COLO668 (cell line): ENCODE measurements around the gene GABARAPL2.
A peak's percentile ranks its signal among the peaks of the same experiment; 100 is the strongest.

ENCODE experiments used
- DNase-seq: peaks from one replicate; lab custom pipeline; 2025; ENCODE audit not compliant: unreplicated experiment; lab: John Stamatoyannopoulos, UW

The GABARAPL2 gene

DNA sequence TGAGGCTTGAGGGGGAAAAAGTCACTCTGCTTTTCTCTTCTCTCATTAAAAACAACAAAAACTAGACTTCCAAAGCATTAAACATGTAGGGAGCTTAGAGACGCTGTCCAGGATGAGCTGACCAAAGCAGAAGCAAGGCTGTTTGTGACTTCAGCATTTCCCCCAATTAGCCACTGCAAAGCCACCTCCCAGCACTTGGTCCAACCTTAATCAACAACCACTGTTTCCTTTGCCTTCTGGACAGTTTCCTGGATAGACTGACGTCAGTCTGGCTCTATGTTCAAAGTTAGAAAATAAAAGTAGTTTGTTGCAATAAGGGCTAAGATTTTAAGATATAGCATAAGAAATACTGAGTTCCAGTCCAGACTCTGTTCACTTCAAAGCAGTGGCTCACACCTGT lies 13.2 kb upstream of the GABARAPL2 start:
- no peak for DNase-seq

DNA sequence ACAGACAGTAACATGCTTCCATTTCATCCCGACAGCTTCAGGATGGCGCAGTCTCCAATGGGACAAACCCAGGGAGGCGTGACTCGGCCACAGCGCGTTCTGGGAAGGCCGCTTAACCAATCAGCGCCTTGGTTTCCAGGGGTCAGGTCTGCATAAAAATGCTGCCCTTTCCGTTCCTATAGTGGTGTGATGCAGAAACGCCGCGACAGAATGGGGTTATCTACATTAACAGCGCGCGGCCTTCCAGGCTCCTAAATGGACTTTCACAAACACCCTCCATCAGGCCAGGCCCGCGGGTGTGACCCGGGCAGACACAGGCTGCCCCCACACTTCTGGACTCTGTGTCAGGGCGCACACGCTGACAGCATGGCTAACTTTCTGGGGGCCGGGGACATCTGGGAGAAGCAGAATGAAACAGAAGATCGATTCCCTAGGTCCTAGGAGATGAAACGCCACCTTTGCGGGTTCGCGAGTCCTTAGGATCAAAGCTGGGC lies 10.9 kb upstream of the GABARAPL2 start:
- peak; percentile 72 for DNase-seq

DNA sequence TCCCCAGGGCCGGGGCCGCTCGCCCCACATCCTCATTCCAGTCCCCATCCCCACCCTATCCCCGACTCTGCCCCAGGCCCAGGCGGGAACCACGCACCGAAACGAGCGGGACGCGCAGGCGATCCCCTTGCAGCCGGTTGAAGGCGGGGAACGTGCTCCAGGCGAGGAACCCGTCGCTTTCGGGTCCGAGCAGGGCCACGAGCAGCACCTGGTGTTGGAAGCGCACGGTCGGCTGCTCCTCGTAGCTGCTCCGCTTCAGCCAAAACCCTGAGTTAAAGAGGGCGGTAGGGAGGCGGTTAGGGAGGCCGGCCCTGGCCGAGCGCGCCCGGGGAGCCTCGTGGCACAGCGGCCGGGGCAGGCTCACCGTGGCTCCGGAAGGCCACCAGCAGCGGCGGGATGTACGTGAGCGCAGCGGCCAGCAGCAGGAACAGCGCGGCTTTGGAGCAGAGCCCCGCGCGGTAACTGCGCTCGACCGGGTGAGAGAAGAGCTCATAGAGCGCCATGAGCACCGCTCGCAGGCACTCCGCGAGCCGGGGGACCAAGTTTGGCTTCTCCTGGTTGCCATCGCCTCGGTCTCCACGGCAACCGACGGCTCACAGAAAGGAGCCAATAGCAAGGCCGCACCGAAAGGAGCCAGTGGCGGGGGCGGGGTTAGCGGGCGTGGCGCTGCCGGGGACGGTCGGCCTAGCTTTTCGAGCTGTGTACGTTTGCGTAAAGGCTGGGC lies 10.3 kb upstream of the GABARAPL2 start, which contains the start of gene TMEM231:
Gene TMEM231, minus strand, starts transcription at position 546 of the 724 bp plus-strand sequence. Its CDS starts 43 bp downstream, at position 503.
- DNase-seq: peak; percentile 96

DNA sequence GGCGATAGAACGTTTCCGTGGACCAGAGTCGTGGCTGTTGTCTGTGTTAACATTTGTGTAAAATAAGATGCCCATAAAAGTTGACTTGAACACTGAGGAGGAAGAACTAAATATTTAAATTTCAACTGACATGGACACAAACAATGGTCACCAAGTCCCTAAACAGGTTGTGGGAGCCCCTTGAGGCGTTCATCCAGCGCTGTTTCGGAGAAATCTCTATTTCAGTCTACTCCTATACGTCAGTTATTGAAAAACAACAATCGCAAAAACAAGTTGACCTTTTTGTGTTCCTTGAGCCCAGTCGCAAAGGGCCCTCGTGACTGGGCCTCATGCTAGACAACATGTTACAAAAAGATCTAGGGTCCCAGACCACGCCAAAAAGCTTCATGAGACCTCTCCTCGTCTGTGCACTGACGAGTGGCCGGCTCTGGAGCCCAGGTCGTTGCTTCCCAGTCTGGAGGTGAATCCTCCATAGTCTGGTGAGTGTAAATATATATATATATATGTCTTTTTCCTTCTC lies 9.7 kb upstream of the GABARAPL2 start:
- DNase-seq: no peak

DNA sequence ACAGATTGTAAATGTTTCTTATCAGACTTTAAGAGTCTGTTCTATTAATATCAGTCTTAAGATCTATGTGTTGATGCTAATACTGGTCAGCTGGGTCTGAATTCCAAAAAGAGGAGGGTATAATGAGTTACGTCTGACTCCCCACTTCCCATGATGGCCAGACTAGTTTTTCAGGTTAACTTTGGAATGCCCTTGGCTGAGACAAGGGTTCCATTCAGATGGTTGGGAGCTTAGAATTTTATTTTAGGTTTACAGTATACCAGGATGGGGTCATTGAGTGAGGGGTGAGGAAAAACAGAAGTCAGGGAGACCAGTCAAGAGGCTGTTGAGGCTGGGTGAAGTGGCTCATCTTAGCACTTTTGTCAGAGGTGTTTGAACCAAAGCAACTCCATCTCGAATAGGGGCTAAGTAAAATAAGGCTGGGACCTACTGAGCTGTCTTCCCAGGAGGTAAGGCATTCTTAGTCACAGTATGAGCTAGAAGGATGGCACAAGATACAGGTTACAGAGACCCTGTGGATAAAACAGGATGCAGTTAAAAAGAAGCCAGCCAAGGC lies 7.3 kb upstream of the GABARAPL2 start:
- no peak for DNase-seq

DNA sequence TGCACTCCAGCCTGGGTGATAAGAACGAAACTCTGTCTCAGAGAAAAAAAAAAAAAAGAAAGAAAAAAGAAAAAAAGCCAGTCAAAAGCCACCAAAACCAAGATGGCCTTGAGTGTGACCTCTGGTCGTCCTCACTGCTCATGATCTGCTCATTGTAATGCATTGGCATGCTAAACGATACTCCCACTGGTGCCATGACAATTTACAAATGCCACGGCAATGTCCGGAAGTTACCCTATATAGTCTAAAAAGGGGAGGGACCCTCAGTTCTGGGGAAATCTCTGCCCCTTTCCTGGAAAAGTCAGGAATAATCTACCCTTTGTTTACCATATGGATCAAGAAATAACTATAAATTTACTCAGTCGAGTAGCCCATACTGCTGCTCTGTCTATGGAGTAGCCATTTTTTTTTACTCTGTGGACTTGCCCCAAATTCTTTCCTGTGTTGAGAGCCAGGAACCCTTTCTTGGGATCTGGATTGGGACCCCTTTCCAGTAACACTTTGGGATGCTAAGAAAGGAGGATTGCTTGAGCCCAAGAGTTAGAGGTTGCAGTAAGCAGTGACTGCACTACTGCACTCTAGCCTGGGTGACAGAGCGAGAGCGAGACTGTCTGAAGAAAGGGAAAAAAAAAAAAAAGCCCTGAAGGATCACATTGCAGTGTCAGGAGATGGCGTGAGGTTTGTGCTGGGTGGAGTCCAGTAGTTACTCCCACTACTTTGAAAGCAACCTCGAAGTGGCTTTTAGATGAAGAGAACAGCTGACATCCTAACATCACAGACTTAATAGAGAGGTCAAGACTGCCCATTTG lies 6.4 kb upstream of the GABARAPL2 start:
- no peak for DNase-seq

DNA sequence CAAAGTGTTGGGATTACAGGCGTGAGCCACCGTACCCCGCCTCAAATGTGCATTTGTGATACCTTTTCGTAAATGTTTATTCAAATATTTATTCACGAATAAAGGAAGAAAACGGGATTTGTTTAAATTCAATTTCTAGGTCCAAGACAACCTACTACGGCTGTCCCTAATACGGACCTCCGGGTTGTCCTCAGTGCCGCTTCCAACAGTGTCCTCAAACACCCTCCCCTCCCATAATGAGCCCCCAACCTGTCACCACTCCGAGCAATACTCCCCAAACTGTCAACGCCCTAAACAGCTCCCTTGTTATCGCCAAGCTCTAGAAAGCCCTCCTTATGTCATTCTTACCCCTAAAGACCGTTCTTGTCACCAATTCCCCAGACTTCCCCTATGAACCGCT lies 539 bp upstream of the GABARAPL2 start:
- no peak for DNase-seq

DNA sequence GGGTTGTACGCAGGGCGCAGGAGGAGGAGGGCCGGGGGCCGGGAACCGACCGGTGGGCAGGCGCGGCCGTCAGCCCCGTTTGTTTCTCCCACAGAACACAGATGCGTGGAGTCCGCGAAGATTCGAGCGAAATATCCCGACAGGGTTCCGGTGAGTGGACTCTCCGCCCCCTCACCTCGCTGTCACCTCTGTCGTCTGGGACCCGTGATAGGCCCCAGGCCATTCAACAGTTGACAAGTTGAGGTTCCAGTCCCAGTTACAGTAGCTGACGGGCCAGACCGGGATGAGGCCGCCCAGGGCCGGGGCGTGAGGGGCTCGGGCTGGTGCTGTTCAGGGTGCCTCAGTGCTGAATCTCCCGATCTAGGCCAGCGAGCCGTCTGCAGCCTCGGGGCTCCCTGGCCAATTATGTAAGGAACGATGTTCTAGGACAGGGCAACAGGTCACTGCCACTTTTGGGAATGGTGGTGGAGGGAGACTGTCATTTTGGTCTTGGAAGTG lies 628 bp downstream of the GABARAPL2 start:
- peak; percentile 18 for DNase-seq

DNA sequence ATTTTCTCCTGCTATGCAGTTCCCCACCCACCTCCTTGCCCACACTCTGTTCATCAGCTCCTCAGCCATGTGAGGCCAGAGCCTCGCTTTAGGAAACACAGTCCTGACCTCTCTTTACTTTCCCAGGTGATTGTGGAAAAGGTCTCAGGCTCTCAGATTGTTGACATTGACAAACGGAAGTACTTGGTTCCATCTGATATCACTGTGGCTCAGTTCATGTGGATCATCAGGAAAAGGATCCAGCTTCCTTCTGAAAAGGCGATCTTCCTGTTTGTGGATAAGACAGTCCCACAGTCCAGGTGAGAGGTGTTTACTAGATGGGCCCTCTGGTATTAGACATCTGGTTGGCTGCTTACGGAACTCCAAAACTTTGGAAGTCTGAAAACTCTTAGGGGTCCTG lies 1.7 kb downstream of the GABARAPL2 start:
- DNase-seq: no peak

DNA sequence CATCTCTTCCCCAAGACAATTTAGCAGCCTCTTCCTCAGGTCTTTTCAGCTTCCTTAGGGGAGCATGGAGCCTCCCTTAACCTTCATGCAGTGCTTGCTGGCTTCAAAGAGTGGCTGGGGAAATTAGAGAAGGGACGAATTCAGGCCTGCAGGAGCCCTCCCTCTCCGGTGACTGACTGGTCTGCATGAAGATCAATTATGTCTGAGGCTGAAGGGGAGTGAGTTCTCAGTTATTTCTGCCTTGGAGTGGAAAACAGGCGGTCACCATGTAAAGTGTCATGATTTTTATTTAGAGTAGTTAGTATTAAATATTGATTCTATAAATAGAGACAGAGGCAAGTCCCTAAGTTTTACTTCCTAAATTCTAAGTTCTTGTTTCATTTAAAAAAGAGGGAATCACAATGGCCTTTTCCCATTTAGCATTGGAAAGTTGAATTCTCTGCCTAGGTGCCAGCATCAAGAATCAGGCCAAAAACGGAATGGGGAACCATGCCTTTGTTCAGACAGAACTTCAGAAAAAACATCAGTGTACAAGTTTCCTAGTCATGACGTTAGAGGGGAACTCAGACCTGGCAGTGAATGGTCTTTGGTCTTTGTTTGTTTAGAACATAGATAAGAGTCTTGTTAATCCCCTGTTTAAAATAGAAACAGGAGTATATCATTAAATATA lies 4.4 kb downstream of the GABARAPL2 start:
- no peak for DNase-seq

DNA sequence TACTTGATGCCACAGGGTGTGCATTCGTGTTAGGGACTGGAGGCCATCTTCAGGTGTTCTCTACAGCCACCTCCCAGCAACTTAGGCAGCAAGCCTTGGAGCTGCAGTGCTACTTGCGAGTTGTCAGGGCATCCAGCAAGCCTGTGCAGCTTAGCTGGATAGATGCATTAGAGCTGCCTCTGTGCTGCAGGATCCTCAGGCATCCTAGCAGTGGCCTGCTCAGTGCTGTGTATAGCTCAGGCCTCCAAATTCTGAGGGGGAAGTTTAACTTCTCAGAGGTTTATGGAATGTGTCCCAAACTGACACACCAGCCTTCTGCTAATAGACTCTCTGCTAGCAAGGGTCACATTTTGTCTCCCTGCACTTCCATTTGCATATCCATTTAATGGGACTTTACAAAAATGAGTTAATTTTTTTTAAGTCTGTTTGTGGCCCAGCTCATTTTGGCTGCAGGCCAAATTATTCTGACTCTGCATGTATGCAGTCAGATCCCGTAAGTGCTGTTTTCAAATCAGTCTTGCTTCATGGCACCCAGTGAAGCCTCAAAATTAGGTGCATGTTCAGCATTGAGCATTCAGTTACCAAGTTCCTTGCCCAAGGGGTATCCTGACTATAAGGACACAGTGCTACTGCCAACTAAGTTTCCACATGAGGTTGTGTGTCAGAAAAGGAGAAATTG lies 6.8 kb downstream of the GABARAPL2 start:
- DNase-seq: no peak

DNA sequence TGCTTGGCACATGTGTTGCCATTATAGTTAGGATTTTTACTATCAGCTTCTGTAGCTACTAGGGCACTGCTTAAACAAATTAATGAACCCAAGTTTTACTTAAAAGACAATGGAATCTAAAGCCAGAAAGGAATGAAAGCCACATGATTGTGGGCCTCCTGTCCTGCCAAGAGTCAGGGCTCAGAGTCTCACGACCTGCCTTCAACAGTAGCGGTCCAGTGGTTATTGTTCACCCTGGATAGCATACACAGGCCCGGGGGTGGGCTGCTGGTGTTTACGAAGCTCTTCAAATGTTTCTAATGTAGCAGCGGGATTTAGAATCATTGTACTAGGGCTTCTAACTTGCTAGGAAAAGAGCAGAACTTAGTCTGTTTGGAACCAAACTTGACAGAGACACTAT lies 7.8 kb downstream of the GABARAPL2 start:
- no peak for DNase-seq

DNA sequence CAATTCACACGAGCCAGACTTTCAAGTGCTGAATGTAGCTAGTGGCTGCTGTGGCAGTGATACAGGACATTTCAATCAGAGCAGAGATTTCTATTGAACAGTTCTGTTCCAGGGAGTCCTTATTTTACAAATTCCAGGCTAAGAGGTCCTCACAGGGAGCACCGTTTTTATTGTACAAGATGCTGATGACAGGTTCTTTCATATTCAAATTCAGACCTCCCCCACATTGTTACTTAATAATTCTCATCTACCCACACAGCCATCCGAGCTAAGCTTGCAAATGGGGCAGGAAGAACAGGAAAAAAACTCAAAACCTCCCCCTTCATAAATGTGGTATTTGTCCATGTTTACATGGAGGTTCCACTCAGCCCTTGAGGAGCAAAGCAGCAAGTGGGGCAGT lies 9.8 kb downstream of the GABARAPL2 start:
- no peak for DNase-seq

DNA sequence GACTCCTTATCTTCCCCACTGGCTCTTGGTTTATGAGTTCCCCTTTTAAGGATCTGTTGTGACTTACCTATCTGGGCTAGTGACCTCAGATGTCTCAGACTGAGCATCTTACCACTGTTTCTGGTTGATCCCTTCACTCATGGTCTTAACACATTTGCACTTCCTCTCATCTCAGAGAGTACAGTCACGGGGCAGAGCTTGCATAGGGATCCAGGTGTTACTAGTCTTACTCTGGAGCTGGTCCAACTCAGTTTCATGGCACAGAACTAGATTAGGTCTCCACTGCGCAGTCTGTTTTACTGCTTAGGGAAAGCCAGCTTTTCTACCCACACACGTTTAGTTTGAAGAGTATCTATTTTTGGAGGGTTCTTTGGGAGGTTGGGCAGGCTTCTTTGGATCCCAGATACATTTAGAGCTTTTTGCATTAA lies 10.2 kb downstream of the GABARAPL2 start:
- DNase-seq: no peak

DNA sequence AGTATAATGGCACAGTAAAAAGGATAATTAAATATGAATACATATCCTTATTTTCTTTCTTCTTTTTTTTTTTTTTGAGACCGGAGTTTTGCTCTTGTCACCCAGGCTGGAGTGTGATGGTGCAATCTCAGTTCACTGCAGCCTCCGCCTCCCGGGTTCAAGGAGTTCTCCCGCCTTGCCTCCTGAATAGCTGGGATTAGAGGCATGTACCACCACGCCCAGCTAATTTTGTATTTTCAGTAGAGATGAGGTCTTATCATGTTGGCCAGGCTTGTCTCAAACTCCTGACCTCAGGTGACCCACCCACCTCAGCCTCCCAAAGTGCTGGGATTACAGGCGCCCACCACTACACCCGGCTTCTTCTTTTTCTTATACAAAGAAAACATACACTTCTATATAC lies 12.0 kb downstream of the GABARAPL2 start:
- no peak for DNase-seq

DNA sequence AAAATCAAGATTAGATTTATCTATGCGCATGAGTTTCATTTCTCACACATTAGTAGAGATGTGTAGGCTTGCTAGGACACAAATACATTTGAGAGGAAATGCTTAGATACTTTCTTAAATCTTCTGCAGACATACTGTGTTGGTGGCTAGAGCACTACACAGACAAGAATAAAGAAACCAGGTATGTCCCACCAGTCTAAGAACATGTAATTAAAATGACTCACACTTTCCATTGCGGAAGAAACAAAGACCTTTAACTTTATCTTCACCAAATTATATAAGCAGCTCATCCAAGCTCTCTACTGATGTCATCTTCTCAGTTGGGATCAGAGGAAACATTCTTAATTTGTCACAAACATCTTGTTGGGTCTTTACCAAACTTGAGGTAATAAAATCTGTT lies 12.5 kb downstream of the GABARAPL2 start:
- DNase-seq: no peak

DNA sequence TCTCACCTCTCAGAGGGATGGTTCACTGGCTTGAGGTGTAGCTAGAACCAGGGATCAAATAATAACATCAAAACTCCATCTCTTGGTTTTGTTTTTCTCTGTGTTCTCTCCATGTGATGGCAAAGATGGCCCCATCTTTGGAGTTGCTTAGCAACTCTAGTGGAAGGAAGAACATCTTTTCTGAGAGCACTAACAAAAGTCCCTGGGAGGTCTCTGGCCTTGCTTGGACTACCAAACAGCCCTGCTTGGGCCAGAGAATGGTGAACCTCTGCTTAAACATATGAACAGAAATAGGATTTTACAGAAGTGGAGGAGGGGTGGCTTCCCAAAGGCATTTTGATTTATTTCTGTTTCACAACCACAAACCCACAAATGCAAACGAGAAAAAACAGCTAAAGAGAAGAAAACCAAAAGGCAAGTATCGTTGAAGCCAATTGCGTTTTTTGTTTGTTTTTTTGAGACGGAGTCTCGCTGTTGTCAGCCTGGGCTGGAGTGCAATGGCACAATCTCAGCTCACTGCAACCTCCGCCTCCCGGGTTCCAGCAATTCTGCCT lies 13.2 kb downstream of the GABARAPL2 start:
- no peak for DNase-seq

DNA sequence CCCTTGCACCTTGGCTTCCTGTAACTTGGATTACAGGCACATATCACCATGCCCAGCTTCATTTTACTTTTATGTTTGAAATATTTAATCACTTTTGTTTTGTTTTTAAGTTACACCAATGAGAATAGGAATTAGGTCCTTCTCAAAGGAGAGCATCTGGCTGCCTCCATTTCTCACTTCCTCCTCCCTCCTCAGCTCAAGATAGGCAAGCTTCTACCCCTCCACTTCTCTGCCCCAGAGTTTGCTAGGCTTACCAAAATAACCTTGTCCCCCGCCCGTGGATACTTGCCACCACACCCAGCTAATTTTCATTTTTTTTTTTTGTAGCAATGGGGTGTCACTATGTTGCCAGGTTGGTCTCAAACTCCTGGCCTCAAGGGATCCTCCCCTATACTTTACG lies 17.9 kb downstream of the GABARAPL2 start:
- no peak for DNase-seq

DNA sequence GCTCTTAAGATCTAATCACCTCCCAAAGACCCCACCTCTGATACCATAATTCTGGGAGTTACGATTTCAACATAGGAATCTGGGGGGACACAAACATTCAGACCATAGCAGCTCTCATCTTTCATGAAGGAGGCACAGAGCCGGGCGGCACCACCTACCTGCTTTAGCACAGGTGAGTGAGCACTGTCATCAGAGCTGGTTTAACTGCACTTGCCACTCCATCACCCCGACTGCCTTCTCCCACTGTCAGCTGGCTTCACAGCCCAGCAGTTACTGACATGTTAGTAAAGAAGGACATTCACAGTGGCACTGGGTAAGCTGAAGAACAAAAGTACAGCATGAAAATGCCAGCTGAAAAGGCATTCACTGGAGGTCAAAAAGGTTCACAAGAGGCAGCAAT lies 22.5 kb downstream of the GABARAPL2 start:
- no peak for DNase-seq

DNA sequence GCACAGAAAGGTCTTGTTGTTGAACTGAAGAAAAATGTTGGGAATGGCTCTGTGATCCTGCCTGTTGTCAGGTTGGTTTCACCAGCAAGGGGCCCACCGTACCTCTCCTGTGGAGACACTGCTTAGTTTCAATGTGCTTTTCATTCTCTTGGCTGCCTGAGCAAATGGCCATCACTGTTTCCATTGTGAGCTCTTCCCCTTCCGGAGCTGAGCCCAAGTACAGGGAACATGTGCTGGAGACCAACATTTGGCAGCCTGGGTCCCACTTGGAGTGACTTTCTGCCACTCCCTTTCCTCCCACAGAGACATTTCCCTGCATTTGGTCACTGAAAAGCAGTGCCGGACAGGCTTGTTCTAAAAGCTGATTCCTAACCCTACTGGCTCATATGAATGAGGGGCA lies 23.1 kb downstream of the GABARAPL2 start:
- DNase-seq: no peak
